ENCODE measurements around the gene LRRC37A3.

- TF ChIP-seq CTCF (IDR thresholded peaks at IDR 0.05) (peak; percentile 49 to 99 (median 80)), POLR2A (IDR thresholded peaks at IDR 0.05) (peak; percentile 74 to 91)
Measured at GRCh38 chr17:64919289-64920025, at the start of gene LRRC37A3.

All from adrenal gland (tissue), 5 donors.